NCI-H748 treated with DMSO at 0.1 percent for 48 hours (cell line): Measurements from ENCODE around the gene COMMD6.

Experiments used
- DNase-seq: peaks from one replicate; lab custom pipeline; 2025; lab: John Stamatoyannopoulos, UW

COMMD6 gene

GRCh38 chr13:75482070-75482819 is 55.4 kb downstream of the COMMD6 start, which contains the start of gene TBC1D4:
TSS of gene TBC1D4 (minus strand) at chr13:75482169. CDS start at chr13:75481767, 402 bp downstream.
- DNase-seq: peak; percentile 75

DNA sequence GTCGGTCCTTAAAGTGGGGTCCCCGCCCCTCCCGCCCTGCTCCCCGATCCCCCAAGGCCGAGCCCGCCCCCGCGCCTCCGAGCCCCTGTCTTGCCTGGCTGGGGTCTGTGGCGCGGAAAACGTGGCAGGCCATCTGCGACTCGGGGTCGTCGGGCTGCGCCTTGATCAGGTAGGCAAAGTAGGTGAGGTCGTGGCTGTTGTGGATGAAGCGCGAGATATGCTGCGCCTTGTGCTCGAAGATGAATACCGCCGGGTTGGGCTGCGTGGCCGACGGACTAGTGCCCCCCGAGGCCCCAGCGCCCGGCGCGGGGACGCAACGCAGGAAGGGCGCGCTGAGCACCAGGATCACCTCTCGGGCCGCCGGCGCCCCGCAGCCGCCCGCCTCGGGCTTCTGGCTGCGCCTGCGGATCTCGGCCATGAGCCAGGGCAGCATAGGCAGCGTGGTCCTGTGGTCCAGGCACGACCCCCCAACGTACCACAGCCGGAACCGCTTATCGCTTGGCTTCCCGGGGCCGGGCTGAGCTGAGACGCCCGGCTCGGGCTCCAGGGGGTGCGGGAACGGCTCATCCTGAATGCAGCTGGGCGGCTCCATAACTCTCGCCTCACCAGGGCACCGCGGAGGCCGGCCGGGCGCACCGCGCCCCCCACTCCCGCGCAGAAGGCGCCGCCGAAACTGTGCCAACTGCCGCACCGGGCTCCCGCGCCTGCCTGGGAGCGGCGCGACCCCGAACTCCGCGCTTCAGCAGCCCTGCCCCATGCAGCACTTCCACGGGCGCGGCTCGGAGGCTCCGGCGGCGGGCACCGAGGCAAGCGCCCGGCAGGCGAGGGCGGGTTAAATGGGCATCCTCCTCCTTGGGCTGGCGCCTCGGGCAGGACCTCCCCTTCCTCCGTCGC is 56.2 kb downstream of the COMMD6 start:
- DNase-seq: peak; percentile 48

DNA sequence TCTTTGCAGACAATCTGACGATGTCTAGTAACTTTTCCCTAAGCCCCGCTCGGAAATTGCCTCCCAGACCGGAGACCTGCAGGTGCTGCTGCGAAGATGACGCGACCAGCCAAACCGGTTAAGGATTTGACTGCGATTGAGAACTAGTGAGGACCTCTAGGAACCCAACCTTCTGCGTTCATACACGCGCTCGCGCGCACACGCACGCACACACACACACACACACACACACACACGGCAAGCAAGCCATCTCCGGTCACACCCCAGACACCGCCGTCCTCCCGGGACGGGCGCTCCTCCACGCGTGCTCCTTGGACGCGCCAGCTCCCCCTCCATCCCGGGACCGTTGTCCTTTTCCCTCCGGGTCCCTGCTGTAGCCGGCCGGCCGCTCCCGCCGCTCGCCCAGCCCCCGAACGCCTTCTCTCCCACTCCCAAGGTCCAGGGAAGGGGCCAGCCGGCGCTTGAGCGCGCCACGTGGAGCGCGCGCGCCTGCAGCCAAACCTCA is 56.9 kb downstream of the COMMD6 start:
- DNase-seq: peak; percentile 68

DNA sequence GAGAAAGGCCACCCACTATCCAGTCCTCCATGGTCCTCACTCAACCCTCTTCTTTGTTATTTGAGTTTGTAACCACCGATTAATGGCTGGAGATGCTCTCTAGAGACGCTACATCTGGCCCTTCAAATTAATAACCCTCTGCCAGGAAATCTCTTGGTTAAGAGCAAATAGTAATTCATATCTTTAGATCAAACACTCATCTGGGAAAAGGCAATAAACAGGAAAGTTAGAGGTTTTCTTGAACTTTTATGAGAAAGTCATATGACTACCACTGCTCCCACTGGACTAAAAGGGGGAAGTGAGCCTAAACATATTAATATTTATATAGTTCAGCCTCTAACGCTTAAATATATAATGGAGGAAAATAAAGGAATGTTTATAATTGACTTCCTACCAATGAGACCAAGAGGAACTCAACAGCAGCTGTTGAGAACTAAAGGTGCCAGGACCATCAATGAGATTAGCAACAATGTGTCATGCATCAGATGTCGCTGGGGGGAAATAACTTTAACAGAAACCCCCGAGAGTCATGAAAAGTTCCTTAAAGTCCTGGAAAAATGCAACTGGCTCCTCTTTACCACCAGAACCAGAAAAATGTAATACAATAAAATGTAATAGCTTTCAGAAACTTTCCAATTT is 58.4 kb downstream of the COMMD6 start:
- no peak for DNase-seq

GRCh38 chr13:75478659-75479058 is 59.0 kb downstream of the COMMD6 start:
- DNase-seq: no peak
